ENCODE data around the gene CCNG2. TPM values are rescaled to one million over a fixed set of nuclear protein-coding genes. Genes with fewer than 3 reads are reported as not detected.
A peak's percentile ranks its signal among the peaks of the same experiment; 100 is the strongest.

The CCNG2 gene
- total and polyA plus RNA-seq, 2 of the 13 experiments (the other 11 are each of a cell fraction or from before 2014, with no cell fraction given), result 3.9 to 11.5 TPM

- TF ChIP-seq KLF9 (CRISPR knock-in tag; IDR thresholded peaks at IDR 0.05; ENCODE audit: low read depth), result no peak
- TF ChIP-seq, protein P1, sequence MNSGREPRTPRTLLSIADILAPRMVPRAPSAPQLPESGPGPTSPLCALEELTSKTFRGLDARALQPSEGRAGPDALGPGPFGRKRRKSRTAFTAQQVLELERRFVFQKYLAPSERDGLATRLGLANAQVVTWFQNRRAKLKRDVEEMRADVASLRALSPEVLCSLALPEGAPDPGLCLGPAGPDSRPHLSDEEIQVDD (CRISPR knock-in tag; IDR thresholded peaks at IDR 0.05; ENCODE audit: borderline replicate concordance), result no peak
- Histone ChIP-seq H3K9ac (ENCODE audit: insufficient read depth, low read depth, low read length) (no peak overlapping the region), H3K36me3 (replicated peaks in 1 of 2; ENCODE audit: control insufficient read depth in 1 of 2, insufficient read depth in 2 of 2, low read length in 2 of 2) (no peaks in the 10 kb centered on the region), H3K27me3 (ENCODE audit: control insufficient read depth in 1 of 2, insufficient read depth in 2 of 2, low read length in 2 of 2) (peaks cover 0 to 10% of the 10 kb centered on the region in 2 experiments; a peak in 1 of 5 replicates), H3K9me3 (ENCODE audit: low read length) (no peaks in the 10 kb centered on the region), H3K79me2 (ENCODE audit: insufficient read depth, low read length) (no peaks in the 10 kb centered on the region), H2AFZ (ENCODE audit: low read length) (no peak overlapping the region), H4K20me1 (ENCODE audit: insufficient read depth, low read length) (no peaks in the 10 kb centered on the region), H3K4me2 (ENCODE audit: low read depth, low read length) (no peak overlapping the region), H3K4me3 (replicated peaks in 1 of 3; ENCODE audit: insufficient read depth in 1 of 3, low read depth in 2 of 3, low read length in 3 of 3) (no peak overlapping the region), H3K27ac (ENCODE audit: extremely low read length, insufficient read depth, low read length) (no peak overlapping the region), H3K4me1 (ENCODE audit: insufficient read depth, low read length) (no peaks in the 10 kb centered on the region)
- intact Hi-C loops (cut with micrococcal nuclease; ENCODE audit: unreplicated experiment) (no loop called here), in situ Hi-C loops (cut with HindIII; ENCODE audit: extremely low pct_ligation_motif_present, low pct_unique_long_range_greater_than_20kb) (no loop called here)
- 24% methylated on average over 1 of the region's 1 CpG for WGBS (ENCODE audit: low lambda C conversion rate)
- no TSS peak for BruUV-seq (replicated peaks)
- ATAC-seq, result no peak
- FAIRE-seq, result no peak
- POLR2A ChIA-PET, result no interaction called here
- no peak for DNase-seq (ENCODE audit: low spot score)
- CTCF ChIA-PET (ENCODE audit: low intra/inter-chr PET ratio, low total read pairs), result no interaction called here
Measured at GRCh38 chr4:77209012-77209411, 52.0 kb downstream of the CCNG2 start.

GRCh38 chr4:77209936-77210335 lies 52.9 kb downstream of the CCNG2 start:
- 0% methylated on average over 3 of the region's 5 CpGs for WGBS (ENCODE audit: low lambda C conversion rate)
- no TSS peak for BruUV-seq (replicated peaks)
- Histone ChIP-seq H3K4me2 (ENCODE audit: low read depth, low read length) (no peak overlapping the region), H3K79me2 (ENCODE audit: insufficient read depth, low read length) (no peaks in the 10 kb centered on the region), H3K27ac (ENCODE audit: extremely low read length, insufficient read depth, low read length) (no peak overlapping the region), H3K9ac (ENCODE audit: insufficient read depth, low read depth, low read length) (no peak overlapping the region), H3K36me3 (replicated peaks in 1 of 2; ENCODE audit: control insufficient read depth in 1 of 2, insufficient read depth in 2 of 2, low read length in 2 of 2) (no peaks in the 10 kb centered on the region), H4K20me1 (ENCODE audit: insufficient read depth, low read length) (no peaks in the 10 kb centered on the region), H2AFZ (ENCODE audit: low read length) (no peak overlapping the region), H3K9me3 (ENCODE audit: low read length) (no peaks in the 10 kb centered on the region), H3K27me3 (ENCODE audit: control insufficient read depth in 1 of 2, insufficient read depth in 2 of 2, low read length in 2 of 2) (peaks cover 0 to 10% of the 10 kb centered on the region in 2 experiments; a peak in 1 of 5 replicates), H3K4me3 (replicated peaks in 1 of 3; ENCODE audit: insufficient read depth in 1 of 3, low read depth in 2 of 3, low read length in 3 of 3) (no peak overlapping the region), H3K4me1 (ENCODE audit: insufficient read depth, low read length) (no peaks in the 10 kb centered on the region)
- ATAC-seq (peak; percentile 29; the same call in 1 of the 3 replicates), FAIRE-seq (no peak), DNase-seq (ENCODE audit: low spot score) (no peak)
- in situ Hi-C loops (cut with HindIII; ENCODE audit: extremely low pct_ligation_motif_present, low pct_unique_long_range_greater_than_20kb) (no loop called here), intact Hi-C loops (cut with micrococcal nuclease; ENCODE audit: unreplicated experiment) (no loop called here)
- ChIA-PET POLR2A (no interaction called here), CTCF (ENCODE audit: low intra/inter-chr PET ratio, low total read pairs) (no interaction called here)
- TF ChIP-seq, protein P2, sequence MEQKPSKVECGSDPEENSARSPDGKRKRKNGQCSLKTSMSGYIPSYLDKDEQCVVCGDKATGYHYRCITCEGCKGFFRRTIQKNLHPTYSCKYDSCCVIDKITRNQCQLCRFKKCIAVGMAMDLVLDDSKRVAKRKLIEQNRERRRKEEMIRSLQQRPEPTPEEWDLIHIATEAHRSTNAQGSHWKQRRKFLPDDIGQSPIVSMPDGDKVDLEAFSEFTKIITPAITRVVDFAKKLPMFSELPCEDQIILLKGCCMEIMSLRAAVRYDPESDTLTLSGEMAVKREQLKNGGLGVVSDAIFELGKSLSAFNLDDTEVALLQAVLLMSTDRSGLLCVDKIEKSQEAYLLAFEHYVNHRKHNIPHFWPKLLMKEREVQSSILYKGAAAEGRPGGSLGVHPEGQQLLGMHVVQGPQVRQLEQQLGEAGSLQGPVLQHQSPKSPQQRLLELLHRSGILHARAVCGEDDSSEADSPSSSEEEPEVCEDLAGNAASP (CRISPR knock-in tag; IDR thresholded peaks at IDR 0.05; ENCODE audit: borderline replicate concordance), result no peak
- TF ChIP-seq ZNF430 (CRISPR knock-in tag; IDR thresholded peaks at IDR 0.05) (no peak), ZNF280D (CRISPR knock-in tag; IDR thresholded peaks at IDR 0.05) (no peak), MED1 (CRISPR knock-in tag; IDR thresholded peaks at IDR 0.05) (no peak), ELF3 (CRISPR knock-in tag; IDR thresholded peaks at IDR 0.05) (no peak), NR0B2 (CRISPR knock-in tag; IDR thresholded peaks at IDR 0.05) (no peak)

Measured in HepG2 (cell line).